Endothelial cell (in vitro differentiated cells): ENCODE results near the gene RAD51B. TPM values are rescaled to one million over a fixed set of nuclear protein-coding genes. Genes with fewer than 3 reads are reported as not detected.

ENCODE experiments used
- DNase-seq: peaks from one replicate; pipeline ENCODE4 v3.0.0; 2021; ENCODE audit warnings: low spot score
- H3K27ac Mint-ChIP-seq: one replicate; pipeline ENCODE4 v1.8.0; 2021; ENCODE audit warnings: mixed read lengths, inconsistent platforms; ENCODE audit not compliant: unreplicated experiment
- H3K27me3 Mint-ChIP-seq: one replicate; pipeline ENCODE4 v1.8.0; 2021; ENCODE audit warnings: mild to moderate bottlenecking, moderate library complexity, mixed read lengths, inconsistent platforms; ENCODE audit not compliant: unreplicated experiment
- H3K36me3 Mint-ChIP-seq: one replicate; pipeline ENCODE4 v1.8.0; 2021; ENCODE audit warnings: mild to moderate bottlenecking, low read depth, mixed read lengths, inconsistent platforms; ENCODE audit not compliant: unreplicated experiment
- H3K4me1 Mint-ChIP-seq: one replicate; pipeline ENCODE4 v1.8.0; 2021; ENCODE audit warnings: mild to moderate bottlenecking, mixed read lengths, inconsistent platforms; ENCODE audit not compliant: unreplicated experiment
- H3K4me3 Mint-ChIP-seq: one replicate; pipeline ENCODE4 v1.8.0; 2021; ENCODE audit warnings: mild to moderate bottlenecking, mixed read lengths, inconsistent platforms; ENCODE audit not compliant: unreplicated experiment
- H3K9me3 Mint-ChIP-seq: one replicate; pipeline ENCODE4 v1.8.0; 2021; ENCODE audit warnings: mixed read lengths, inconsistent platforms; ENCODE audit not compliant: unreplicated experiment
- CTCF ChIP-seq: fragments of 200-600 bp; sonication (generic); IDR thresholded peaks from one replicate; pipeline ENCODE4 v1.5.0; 2021; ENCODE audit warnings: antibody characterized with exemption; ENCODE audit not compliant: unreplicated experiment
- total RNA-seq: library from RNA; stranded (reverse); fragmentation: NEBNext Ultra II Directional; extraction: Animal tissue kit (Norgen Biotek cat#: 25700); gene quantifications from one replicate; pipeline ENCODE4 v1.2.1, GENCODE V29; 2021; ENCODE audit not compliant: unreplicated experiment

RAD51B gene
- total RNA-seq, 1 donor from 2014 or later: 23.5 TPM

GRCh38 chr14:67996235-67996634, 176.7 kb downstream of the RAD51B start:
- Mint-ChIP-seq H3K9me3 (no peaks in the 10 kb centered on the region), H3K4me3 (no peak overlapping the region), H3K27me3 (peaks cover 3% of the 10 kb centered on the region), H3K36me3 (no peaks in the 10 kb centered on the region), H3K4me1 (peaks cover 6% of the 10 kb centered on the region), H3K27ac (no peak overlapping the region)
- no peak for TF ChIP-seq CTCF
- DNase-seq: no peak

- Mint-ChIP-seq H3K27ac (no peak overlapping the region), H3K4me3 (no peak overlapping the region), H3K36me3 (no peaks in the 10 kb centered on the region), H3K27me3 (peaks cover 3% of the 10 kb centered on the region), H3K4me1 (peaks cover 13% of the 10 kb centered on the region), H3K9me3 (no peaks in the 10 kb centered on the region)
- no peak for TF ChIP-seq CTCF
- DNase-seq: no peak
Observed at GRCh38 chr14:67998834-67999233, 179.3 kb downstream of the RAD51B start.

GRCh38 chr14:67999290-67999689, 179.7 kb downstream of the RAD51B start:
- Mint-ChIP-seq H3K4me1 (peaks cover 13% of the 10 kb centered on the region), H3K4me3 (no peak overlapping the region), H3K36me3 (no peaks in the 10 kb centered on the region), H3K27ac (no peak overlapping the region), H3K27me3 (peaks cover 3% of the 10 kb centered on the region), H3K9me3 (no peaks in the 10 kb centered on the region)
- TF ChIP-seq CTCF: no peak
- no peak for DNase-seq

GRCh38 chr14:67999705-68000384, 180.3 kb downstream of the RAD51B start:
- Mint-ChIP-seq H3K9me3 (no peaks in the 10 kb centered on the region), H3K4me1 (peaks cover 13% of the 10 kb centered on the region), H3K36me3 (no peaks in the 10 kb centered on the region), H3K27me3 (peaks cover 3% of the 10 kb centered on the region), H3K4me3 (no peak overlapping the region), H3K27ac (no peak overlapping the region)
- no peak for DNase-seq
- TF ChIP-seq CTCF: no peak

- Mint-ChIP-seq H3K9me3 (no peaks in the 10 kb centered on the region), H3K27me3 (peaks cover 3% of the 10 kb centered on the region), H3K4me1 (peaks cover 13% of the 10 kb centered on the region), H3K27ac (no peak overlapping the region), H3K36me3 (no peaks in the 10 kb centered on the region), H3K4me3 (no peak overlapping the region)
- no peak for TF ChIP-seq CTCF
- DNase-seq: no peak
Observed at GRCh38 chr14:68000511-68000910, 180.9 kb downstream of the RAD51B start.
